HFFc6 (cell line): ENCODE data around the gene GHITM. TPM values are rescaled to one million over a fixed set of nuclear protein-coding genes. Genes with fewer than 3 reads are reported as not detected.

Experiments used
- DNase-seq: peaks from one replicate; pipeline ENCODE4 v3.0.0-alpha.2; 2018
- H3K27ac Mint-ChIP-seq: 2 replicates; pipeline ENCODE4 v1.8.0; 2020; ENCODE audit warnings: mild to moderate bottlenecking, mixed read lengths
- H3K27me3 Mint-ChIP-seq: 2 replicates; pipeline ENCODE4 v1.8.0; 2021; ENCODE audit warnings: mild to moderate bottlenecking, moderate library complexity, mixed read lengths; ENCODE audit not compliant: insufficient read depth
- H3K36me3 Mint-ChIP-seq: 2 replicates; pipeline ENCODE4 v1.8.0; 2021; ENCODE audit warnings: low read depth, mixed read lengths
- H3K4me1 Mint-ChIP-seq: 2 replicates; pipeline ENCODE4 v1.8.0; 2020; ENCODE audit warnings: low read depth, mixed read lengths
- H3K4me3 Mint-ChIP-seq: 2 replicates; pipeline ENCODE4 v1.8.0; 2020; ENCODE audit warnings: mild to moderate bottlenecking, moderate library complexity, mixed read lengths
- H3K9me3 Mint-ChIP-seq: 2 replicates; pipeline ENCODE4 v1.8.0; 2020; ENCODE audit warnings: mild to moderate bottlenecking, mixed read lengths
- total RNA-seq, 6 experiments: library from RNA; stranded (reverse); fragmentation: NEBNext Ultra II Directional; extraction: Animal tissue kit (Norgen Biotek cat#: 25700); gene quantifications; 2 replicates in 1 of 6; 3 replicates in 5 of 6; pipeline ENCODE4 v1.2.3, GENCODE V29; 2021
- TF ChIP-seq, protein P1 (sequence below): fragments of 200-600 bp; sonication (generic); IDR thresholded peaks from 2 replicates; pipeline ENCODE4 v1.5.0; 2021; ENCODE audit warnings: antibody characterized with exemption, mild to moderate bottlenecking

GHITM gene
- total RNA-seq, 6 experiments from 2014 or later: 137 to 155 (median 142) TPM

DNA sequence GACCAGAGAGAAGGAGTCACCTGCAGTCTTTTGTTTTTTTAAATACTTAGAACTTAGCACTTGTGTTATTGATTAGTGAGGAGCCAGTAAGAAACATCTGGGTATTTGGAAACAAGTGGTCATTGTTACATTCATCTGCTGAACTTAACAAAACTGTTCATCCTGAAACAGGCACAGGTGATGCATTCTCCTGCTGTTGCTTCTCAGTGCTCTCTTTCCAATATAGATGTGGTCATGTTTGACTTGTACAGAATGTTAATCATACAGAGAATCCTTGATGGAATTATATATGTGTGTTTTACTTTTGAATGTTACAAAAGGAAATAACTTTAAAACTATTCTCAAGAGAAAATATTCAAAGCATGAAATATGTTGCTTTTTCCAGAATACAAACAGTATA, 13.5 kb downstream of the GHITM start:
- no peaks in the 10 kb centered on the region for H3K9me3 Mint-ChIP-seq
- no peaks in the 10 kb centered on the region for H3K4me1 Mint-ChIP-seq
- H3K36me3 Mint-ChIP-seq: peaks cover 18% of the 10 kb centered on the region
- H3K4me3 Mint-ChIP-seq: no peak overlapping the region
- TF ChIP-seq, protein P1, sequence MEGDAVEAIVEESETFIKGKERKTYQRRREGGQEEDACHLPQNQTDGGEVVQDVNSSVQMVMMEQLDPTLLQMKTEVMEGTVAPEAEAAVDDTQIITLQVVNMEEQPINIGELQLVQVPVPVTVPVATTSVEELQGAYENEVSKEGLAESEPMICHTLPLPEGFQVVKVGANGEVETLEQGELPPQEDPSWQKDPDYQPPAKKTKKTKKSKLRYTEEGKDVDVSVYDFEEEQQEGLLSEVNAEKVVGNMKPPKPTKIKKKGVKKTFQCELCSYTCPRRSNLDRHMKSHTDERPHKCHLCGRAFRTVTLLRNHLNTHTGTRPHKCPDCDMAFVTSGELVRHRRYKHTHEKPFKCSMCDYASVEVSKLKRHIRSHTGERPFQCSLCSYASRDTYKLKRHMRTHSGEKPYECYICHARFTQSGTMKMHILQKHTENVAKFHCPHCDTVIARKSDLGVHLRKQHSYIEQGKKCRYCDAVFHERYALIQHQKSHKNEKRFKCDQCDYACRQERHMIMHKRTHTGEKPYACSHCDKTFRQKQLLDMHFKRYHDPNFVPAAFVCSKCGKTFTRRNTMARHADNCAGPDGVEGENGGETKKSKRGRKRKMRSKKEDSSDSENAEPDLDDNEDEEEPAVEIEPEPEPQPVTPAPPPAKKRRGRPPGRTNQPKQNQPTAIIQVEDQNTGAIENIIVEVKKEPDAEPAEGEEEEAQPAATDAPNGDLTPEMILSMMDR: no peak
- no peak for DNase-seq
- no peaks in the 10 kb centered on the region; the same call in 1 of the 2 replicates for H3K27me3 Mint-ChIP-seq
- no peak overlapping the region for H3K27ac Mint-ChIP-seq

DNA sequence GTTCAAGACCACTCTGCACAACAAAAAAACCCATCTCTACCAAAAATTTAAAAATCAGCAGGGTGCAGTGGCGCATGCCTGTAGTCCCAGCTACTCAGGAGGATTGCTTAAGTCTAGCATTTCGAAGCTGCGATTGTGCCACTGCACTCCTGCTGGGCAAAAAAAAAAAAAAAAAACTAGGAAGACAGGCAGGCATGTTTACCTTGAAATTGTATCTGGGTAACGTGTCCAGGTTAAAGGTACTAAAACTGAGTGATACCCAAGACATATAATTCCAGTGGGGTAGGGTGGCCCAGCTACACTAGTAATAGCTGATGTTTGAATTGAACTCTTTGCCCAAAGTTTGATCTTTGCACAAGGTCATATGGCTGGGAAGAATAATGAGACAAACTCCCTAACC, 16.2 kb downstream of the GHITM start:
- Mint-ChIP-seq H3K27me3 (peaks cover 2% of the 10 kb centered on the region), H3K27ac (no peak overlapping the region), H3K4me3 (no peak overlapping the region), H3K4me1 (no peaks in the 10 kb centered on the region), H3K9me3 (no peaks in the 10 kb centered on the region), H3K36me3 (peaks cover 6% of the 10 kb centered on the region)
- DNase-seq: no peak
- TF ChIP-seq, protein P1: no peak

DNA sequence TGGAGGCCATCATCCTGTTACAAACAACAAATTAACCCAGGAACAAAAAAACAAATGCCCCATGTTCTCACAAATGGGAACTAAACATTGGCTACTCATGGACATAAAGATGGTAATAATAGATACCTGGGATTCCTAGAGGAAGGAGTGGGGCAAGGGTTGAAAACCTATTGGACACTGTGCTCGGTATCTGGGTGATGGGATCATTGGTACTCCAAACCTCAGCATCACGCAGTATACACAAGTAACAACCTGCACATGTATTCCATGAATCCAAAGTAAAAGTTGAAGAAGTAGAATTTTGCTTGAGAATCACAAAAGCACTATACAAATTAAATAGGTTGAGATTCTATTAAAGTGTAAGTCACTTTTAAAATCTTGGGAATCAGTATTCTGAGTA, 16.7 kb downstream of the GHITM start:
- H3K4me3 Mint-ChIP-seq: no peak overlapping the region
- no peak for DNase-seq
- no peaks in the 10 kb centered on the region for H3K4me1 Mint-ChIP-seq
- peaks cover 6% of the 10 kb centered on the region for H3K36me3 Mint-ChIP-seq
- TF ChIP-seq, protein P1: no peak
- peaks cover 2% of the 10 kb centered on the region for H3K27me3 Mint-ChIP-seq
- no peaks in the 10 kb centered on the region for H3K9me3 Mint-ChIP-seq
- H3K27ac Mint-ChIP-seq: no peak overlapping the region

DNA sequence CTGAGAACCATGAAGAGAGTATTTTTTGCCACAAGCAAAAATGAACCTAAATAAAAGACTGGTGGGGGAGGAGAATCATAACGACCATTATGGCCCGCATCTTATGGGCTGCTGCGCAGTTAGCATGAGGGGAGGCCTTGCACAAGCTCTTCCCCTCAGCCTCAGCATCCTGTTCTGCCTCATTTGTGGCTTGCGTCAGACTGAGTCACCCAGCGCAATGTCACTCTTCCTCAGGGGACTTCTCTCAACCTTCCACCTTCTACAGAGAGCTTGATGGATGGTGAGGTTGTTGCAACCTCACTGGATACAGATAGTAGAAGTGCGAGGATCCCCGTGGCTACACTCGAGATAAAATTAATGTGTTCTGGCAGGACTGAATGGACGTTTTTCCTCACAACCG, 17.5 kb downstream of the GHITM start:
- Mint-ChIP-seq H3K36me3 (peaks cover 6% of the 10 kb centered on the region), H3K27ac (no peak overlapping the region), H3K27me3 (peaks cover 2% of the 10 kb centered on the region), H3K4me1 (no peaks in the 10 kb centered on the region), H3K9me3 (no peaks in the 10 kb centered on the region), H3K4me3 (no peak overlapping the region)
- DNase-seq: no peak
- TF ChIP-seq, protein P1: no peak

DNA sequence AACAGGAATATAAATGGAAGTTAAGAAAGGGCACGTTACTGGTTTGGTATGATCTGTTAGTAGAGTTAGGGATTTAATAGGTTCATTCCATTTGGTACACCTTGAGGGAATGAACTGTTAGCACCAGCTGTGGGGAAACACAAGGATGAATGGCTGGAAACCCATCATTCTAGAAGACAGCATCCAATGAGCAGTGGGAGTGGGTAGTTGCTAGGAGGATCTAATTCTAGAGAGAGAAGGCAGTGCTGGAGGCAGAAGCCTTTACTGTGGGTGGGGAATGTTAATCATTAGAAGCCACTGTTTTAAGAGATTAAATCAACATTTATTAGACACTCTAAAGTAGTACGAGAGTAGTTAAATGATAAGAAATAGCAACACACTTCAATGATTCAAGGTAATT, 18.8 kb downstream of the GHITM start:
- Mint-ChIP-seq H3K36me3 (peaks cover 6% of the 10 kb centered on the region), H3K9me3 (no peaks in the 10 kb centered on the region), H3K27ac (no peak overlapping the region), H3K4me1 (no peaks in the 10 kb centered on the region), H3K4me3 (no peak overlapping the region), H3K27me3 (peaks cover 7% of the 10 kb centered on the region)
- TF ChIP-seq, protein P1: no peak
- no peak for DNase-seq

DNA sequence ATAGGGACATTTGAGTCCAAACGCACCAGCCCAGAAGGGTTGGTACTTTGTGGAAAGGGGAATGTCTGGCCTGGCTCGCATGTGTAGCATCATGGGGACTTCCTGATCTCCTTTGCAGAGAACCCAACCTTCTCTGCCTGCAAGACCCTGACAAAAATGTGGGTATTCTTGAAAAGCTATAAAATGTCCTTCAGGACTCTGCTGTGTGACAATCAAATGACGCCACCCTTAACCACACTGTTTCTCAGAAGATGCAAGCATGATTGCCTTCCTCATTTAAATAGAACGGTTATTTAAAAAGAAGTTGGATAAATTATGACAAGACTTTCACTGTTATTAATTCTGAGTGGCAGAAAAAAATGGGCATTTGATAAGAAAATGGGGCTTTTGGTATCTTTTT, 19.2 kb downstream of the GHITM start:
- Mint-ChIP-seq H3K9me3 (no peaks in the 10 kb centered on the region), H3K4me1 (no peaks in the 10 kb centered on the region), H3K27ac (no peak overlapping the region), H3K36me3 (peaks cover 6% of the 10 kb centered on the region), H3K4me3 (no peak overlapping the region), H3K27me3 (peaks cover 8% of the 10 kb centered on the region)
- DNase-seq: no peak
- TF ChIP-seq, protein P1: no peak
